Activated T-cell treated with anti-CD3 and anti-CD28 coated beads for 4 hours (primary cell): ENCODE results near the gene STPG1.
"Not testable (repeated sequence)": the region's sequence is repeated elsewhere in the genome, so short reads cannot be mapped to it uniquely, and the experiment has no call there.

Experiments used
- DNase-seq: peaks from one replicate; pipeline ENCODE4 v3.0.0-alpha.2; 2020

STPG1 gene

GRCh38 chr1:24413350-24414163, at the start of gene STPG1:
TSS of gene STPG1 (minus strand) at chr1:24413782. CDS start at chr1:24401388, 12,394 bp downstream.
- peak; percentile 68 for DNase-seq

- DNase-seq, result not testable (repeated sequence)
Observed at GRCh38 chr1:24462128-24462527, 48.5 kb upstream of the STPG1 start.

GRCh38 chr1:24459551-24460266, 46.1 kb upstream of the STPG1 start:
- no peak for DNase-seq

GRCh38 chr1:24457866-24458265, 44.3 kb upstream of the STPG1 start:
- DNase-seq, result no peak

GRCh38 chr1:24455272-24455671, 41.7 kb upstream of the STPG1 start:
- DNase-seq, result no peak

GRCh38 chr1:24454673-24455072, 41.1 kb upstream of the STPG1 start:
- no peak for DNase-seq

GRCh38 chr1:24452922-24453485, 39.4 kb upstream of the STPG1 start:
- no peak for DNase-seq

GRCh38 chr1:24451746-24452145, 38.2 kb upstream of the STPG1 start:
- no peak for DNase-seq

- no peak for DNase-seq
Observed at GRCh38 chr1:24450857-24451397, 37.3 kb upstream of the STPG1 start.

GRCh38 chr1:24450316-24450715, 36.7 kb upstream of the STPG1 start:
- DNase-seq, result no peak

- not testable (repeated sequence) for DNase-seq
Observed at GRCh38 chr1:24446446-24446845, 32.9 kb upstream of the STPG1 start.

GRCh38 chr1:24443241-24443656, 29.7 kb upstream of the STPG1 start:
- no peak for DNase-seq

GRCh38 chr1:24442764-24443163, 29.2 kb upstream of the STPG1 start:
- no peak for DNase-seq

GRCh38 chr1:24441996-24442668, 28.6 kb upstream of the STPG1 start:
- no peak for DNase-seq

- no peak for DNase-seq
Observed at GRCh38 chr1:24441480-24441879, 27.9 kb upstream of the STPG1 start.

- no peak for DNase-seq
Observed at GRCh38 chr1:24440436-24440835, 26.9 kb upstream of the STPG1 start.

GRCh38 chr1:24438423-24438901, 24.9 kb upstream of the STPG1 start:
- no peak for DNase-seq

GRCh38 chr1:24437631-24438396, 24.2 kb upstream of the STPG1 start:
- no peak for DNase-seq

GRCh38 chr1:24435782-24436365, 22.3 kb upstream of the STPG1 start:
- DNase-seq, result no peak

- no peak for DNase-seq
Observed at GRCh38 chr1:24427545-24427862, 13.9 kb upstream of the STPG1 start.

- DNase-seq, result no peak
Observed at GRCh38 chr1:24426744-24427544, 13.4 kb upstream of the STPG1 start.
